Muscle layer of duodenum (tissue), 2 donors: ENCODE data around the gene FMOD.

Experiments used
- H3K27ac ChIP-seq: one replicate; pipeline ENCODE4 v1.7.0; 2013; ENCODE audit warnings: mild to moderate bottlenecking, low read length
- H3K27me3 ChIP-seq: one replicate; pipeline ENCODE4 v1.7.0; 2013; ENCODE audit warnings: low read depth, mild to moderate bottlenecking, control low read depth, low read length
- H3K36me3 ChIP-seq, 2 donors: one replicate each; pipeline ENCODE4 v1.7.0; 2013; ENCODE audit warnings: low read length in 2 of 2, control low read depth in 1 of 2, mild to moderate bottlenecking in 1 of 2; ENCODE audit not compliant: insufficient read depth in 2 of 2, control insufficient read depth in 1 of 2
- H3K4me1 ChIP-seq, 2 donors: one replicate each; pipeline ENCODE4 v1.7.0; 2013; ENCODE audit warnings: low read length in 2 of 2, mild to moderate bottlenecking in 2 of 2, control low read depth in 1 of 2, moderate library complexity in 1 of 2; ENCODE audit not compliant: insufficient read depth in 2 of 2, control insufficient read depth in 1 of 2
- H3K4me3 ChIP-seq, 2 donors: one replicate each; pipeline ENCODE4 v1.7.0; 2013; ENCODE audit warnings: low read length in 2 of 2, low read depth in 1 of 2, mild to moderate bottlenecking in 1 of 2
- H3K9me3 ChIP-seq, 2 donors: one replicate each; pipeline ENCODE4 v1.7.0; 2013; ENCODE audit warnings: low read length in 2 of 2, control low read depth in 1 of 2, mild to moderate bottlenecking in 1 of 2; ENCODE audit not compliant: control insufficient read depth in 1 of 2
- donor health status: healthy.

Gene FMOD

DNA sequence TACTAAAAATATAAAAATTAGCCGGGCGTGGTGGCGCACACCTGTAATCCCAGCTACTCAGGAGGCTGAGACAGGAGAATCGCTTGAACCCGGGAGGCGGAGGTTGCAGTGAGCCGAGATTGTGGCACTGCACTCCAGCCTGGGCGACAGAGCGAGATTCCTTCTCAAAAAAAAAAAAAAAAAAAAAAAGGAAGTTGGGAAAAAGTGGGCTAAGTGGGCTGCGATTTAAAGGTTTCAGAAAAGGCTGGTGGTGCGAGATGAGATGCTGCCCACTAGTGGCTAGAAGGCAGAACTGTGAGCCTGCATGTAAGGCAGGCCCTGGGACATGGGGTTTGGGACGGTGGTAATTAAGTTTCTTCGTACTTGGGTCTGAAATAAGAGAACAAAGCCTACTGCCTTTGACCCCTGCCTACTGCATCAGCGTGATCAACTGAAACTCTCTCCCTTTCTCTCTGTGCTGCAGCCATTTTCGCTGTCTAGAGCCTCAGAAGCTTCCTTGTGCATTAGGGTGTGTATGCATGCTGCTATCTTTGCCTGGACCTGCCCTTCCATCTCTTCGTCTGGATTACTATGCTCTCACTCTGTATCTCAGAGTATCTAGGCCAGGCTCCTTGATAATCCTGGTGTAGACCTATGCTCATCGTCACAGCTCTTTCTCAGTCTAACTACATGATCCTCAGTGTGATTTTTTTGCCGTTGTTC, 12.4 kb downstream of the FMOD start:
- Histone ChIP-seq H3K4me3 (no peak overlapping the region), H3K9me3 (no peaks in the 10 kb centered on the region), H3K27ac (no peak overlapping the region), H3K36me3 (peaks cover 0 to 10% of the 10 kb centered on the region in 2 donors), H3K4me1 (peaks cover 6 to 9% of the 10 kb centered on the region in 2 donors), H3K27me3 (no peaks in the 10 kb centered on the region)

DNA sequence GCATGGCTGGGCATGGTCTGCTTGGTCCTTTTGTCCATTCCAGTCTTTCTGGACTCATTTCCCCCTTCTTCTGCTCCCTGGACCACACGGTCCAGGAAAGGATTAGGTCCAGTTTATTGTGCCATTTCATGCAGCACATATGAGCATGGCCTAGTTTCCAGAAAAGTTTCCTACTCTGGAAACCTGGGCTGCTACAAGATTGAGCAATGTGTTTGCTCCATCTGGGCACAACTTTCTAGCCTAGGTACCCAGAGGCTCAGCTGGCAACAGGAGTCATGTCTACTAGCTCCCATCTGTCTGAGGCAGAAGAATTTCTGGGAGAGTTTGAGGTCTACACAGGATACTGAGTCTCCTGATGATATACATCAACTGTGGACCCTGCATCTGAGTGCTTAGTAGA, 14.8 kb downstream of the FMOD start:
- Histone ChIP-seq H3K9me3 (no peaks in the 10 kb centered on the region), H3K27ac (no peak overlapping the region), H3K27me3 (no peaks in the 10 kb centered on the region), H3K4me3 (no peak overlapping the region), H3K36me3 (peaks cover 0 to 6% of the 10 kb centered on the region in 2 donors), H3K4me1 (no peaks in the 10 kb centered on the region)

DNA sequence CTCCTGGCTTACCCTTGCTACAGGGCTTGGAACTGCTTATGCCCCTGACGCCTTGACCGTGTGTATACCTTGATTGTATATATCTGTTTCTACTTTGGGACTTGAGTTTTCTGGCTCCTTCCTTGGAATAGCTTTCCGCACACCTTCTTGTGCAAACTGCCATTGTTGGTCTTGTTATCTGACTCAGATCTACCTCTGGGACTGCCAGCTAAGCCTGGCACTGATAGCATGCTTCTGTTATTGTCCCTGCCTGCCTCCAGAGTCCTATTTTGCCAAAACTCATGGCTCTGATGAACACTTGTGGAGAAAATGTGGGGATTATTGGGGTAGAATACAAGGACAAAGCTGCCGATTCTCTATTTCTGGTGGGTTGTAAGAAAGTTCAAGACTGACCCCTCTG, 15.4 kb downstream of the FMOD start:
- H3K27ac ChIP-seq: no peak overlapping the region
- no peaks in the 10 kb centered on the region for H3K4me1 ChIP-seq
- H3K4me3 ChIP-seq: no peak overlapping the region

DNA sequence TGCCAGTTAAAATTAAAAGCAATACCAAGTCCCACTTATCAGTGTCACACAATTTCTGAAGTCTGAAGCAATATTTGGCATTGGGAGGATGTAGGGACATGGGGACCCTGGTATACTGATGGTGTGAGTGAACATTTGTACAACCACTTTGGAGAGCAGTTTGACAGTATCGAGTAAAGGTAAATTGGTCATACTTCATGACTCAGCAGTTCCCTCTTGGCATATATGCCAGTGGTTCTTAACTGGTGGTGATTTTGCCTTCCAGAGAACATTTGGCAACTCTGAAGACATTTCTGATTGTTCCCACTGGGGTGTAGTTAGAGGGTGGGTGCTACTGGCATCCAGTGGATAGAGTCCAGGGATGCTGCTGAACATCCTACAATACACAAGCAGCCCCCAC, 19.7 kb downstream of the FMOD start:
- Histone ChIP-seq H3K27ac (no peak overlapping the region), H3K9me3 (no peaks in the 10 kb centered on the region), H3K27me3 (no peaks in the 10 kb centered on the region), H3K4me1 (peaks cover 6 to 12% of the 10 kb centered on the region in 2 donors), H3K4me3 (no peak overlapping the region), H3K36me3 (no peaks in the 10 kb centered on the region)

More for the DNA sequence above, 15.4 kb downstream of the FMOD start:
- H3K36me3 ChIP-seq: no peaks in the 10 kb centered on the region
- no peaks in the 10 kb centered on the region for H3K27me3 ChIP-seq
- H3K9me3 ChIP-seq: no peaks in the 10 kb centered on the region

DNA sequence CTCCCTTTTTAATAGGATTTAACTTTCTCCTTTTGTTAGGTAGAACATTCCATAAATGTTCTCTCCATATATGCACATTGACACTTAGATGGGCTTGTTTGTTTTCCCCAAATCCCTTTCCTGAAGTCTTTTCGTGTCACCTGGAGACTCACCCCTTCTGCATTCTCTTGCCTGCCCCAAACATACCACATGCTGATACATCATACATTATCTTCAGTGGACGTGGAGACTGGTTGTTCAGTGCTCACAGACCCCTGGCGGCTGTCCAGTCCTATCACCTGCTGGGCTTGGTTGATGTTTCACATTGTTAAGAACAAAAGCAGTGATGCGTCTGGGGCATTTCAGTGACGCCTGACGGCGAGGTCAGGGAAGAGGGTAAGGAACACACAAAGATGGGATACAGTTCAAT, 22.2 kb downstream of the FMOD start:
- H3K4me3 ChIP-seq: no peak overlapping the region
- H3K27me3 ChIP-seq: no peaks in the 10 kb centered on the region
- peak overlapping the region; percentile 92 for H3K27ac ChIP-seq

DNA sequence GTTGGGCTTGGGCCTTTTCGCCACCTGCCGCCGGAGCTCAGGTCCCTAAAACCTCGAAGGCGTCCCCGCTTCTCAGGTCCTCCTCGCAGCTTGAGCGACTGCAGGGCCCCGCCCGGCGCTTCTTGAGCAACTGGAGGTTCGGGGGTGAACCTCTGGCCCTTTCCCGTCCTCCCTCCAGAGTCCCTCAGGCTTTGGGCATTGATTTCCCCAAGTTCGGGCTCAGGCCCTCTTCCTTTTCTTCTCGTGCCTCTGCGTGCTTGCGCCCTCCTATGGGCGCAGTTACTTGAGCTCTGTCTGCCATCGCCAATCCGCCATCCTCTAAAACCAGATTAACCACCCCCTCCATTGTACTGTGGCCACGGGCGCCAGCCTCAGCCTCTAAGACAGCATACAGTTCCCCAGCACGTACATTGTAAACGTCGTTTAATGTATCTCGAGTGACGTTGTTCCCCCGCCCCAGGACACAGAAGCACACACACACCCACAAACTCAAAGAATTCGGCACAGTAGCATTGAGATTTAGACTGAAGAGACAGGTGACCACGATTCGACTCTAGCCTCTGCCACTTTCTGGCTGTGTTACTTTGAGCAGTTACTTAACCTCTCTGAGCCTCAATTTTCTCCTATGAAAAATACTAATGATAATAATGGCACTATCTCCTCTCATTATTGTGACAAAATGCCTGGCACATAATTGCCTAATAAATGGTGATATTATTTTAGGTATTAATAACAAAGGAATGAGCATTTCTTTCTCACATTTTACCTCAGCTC, 23.1 kb downstream of the FMOD start:
- Histone ChIP-seq H3K4me3 (peak overlapping the region; percentile 55 to 61), H3K27me3 (no peaks in the 10 kb centered on the region), H3K36me3 (no peaks in the 10 kb centered on the region), H3K27ac (peak overlapping the region; percentile 92), H3K4me1 (peaks cover 28 to 44% of the 10 kb centered on the region in 2 donors), H3K9me3 (no peaks in the 10 kb centered on the region)

More for the DNA sequence above, 22.2 kb downstream of the FMOD start:
- no peaks in the 10 kb centered on the region for H3K9me3 ChIP-seq
- no peaks in the 10 kb centered on the region for H3K36me3 ChIP-seq
- H3K4me1 ChIP-seq: peaks cover 26 to 35% of the 10 kb centered on the region in 2 donors

DNA sequence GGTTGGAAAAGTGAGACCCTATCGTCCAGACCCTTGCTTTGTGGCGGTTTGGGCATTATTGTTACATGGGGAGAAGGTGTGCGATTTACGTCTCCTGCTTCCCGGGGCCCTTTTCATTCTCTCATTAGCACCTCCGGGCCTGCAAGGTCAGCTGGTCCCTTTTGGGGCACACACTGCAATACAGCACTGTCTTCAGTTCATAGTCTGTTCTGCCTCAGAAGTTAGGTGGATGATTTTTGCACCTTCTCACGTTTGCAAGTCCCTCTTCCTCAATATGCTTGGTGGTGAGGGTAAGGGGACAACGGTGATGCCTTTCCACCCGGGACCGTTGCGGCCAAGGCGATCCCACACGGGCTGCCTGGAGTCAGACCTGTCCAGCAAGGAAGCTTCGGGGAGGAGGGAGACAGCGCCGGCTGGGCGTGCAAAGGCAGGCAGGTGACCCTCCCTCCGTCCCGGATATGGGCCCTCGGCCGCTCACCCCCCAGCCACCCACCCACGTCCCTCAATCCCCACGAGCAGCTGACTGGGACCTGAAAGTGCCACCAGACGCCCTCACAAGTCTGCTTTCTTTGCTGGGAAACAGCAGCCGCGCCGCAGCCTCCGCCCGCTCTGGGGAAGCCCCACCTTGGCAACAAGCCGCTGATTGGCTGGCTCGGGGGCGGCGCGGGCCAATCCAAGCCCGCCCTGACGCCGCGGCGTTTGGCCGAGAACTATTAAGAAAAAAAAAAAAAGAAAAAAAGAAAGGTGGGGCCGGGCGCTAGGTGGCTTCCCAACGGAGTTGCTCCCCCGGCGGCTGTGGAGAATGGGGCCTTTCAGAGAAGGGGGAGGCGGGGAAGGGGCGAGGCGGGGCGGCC, 23.9 kb downstream of the FMOD start:
- Histone ChIP-seq H3K4me3 (peak overlapping the region; percentile 57 to 61), H3K9me3 (no peaks in the 10 kb centered on the region), H3K27me3 (no peaks in the 10 kb centered on the region), H3K27ac (peak overlapping the region; percentile 92), H3K36me3 (no peaks in the 10 kb centered on the region), H3K4me1 (peaks cover 28 to 52% of the 10 kb centered on the region in 2 donors)

DNA sequence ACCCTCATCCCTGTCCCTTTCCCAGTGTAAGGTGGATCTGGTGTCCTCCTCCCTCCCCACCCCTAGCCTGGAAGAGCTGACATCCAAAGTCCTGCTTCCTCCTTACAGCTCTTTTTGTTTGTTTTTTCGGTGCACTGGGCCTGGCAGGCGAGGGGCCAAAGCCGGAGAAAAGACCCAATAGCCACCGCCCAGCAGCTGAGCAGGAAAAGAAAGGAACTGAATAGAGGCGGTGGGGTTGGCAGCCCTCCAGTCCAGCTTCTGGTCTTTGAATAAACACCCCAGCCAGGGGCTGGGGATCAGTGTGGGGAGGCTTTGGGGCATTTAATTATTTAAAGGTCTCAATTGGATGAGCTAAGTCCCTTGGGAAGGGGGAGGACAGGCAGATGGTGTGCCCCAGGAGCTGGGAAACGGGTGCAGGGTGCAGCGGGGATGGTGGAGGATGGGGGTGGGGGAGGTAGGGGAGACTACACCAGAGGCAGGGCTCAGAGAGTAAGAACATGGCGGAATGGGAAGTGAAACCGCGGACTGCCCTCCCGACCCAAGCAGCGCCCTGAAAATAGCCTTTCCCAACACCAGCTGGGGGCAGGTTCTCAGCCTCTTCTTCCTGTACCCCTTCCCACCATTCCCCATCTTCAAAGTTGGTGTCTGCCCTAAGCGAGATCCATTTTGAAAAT, 25.4 kb downstream of the FMOD start:
- Histone ChIP-seq H3K4me1 (peaks cover 38 to 60% of the 10 kb centered on the region in 2 donors), H3K4me3 (peak overlapping the region in 1 of 2 donors; percentile 5), H3K27me3 (no peaks in the 10 kb centered on the region), H3K36me3 (no peaks in the 10 kb centered on the region), H3K27ac (peak overlapping the region; percentile 86), H3K9me3 (no peaks in the 10 kb centered on the region)

DNA sequence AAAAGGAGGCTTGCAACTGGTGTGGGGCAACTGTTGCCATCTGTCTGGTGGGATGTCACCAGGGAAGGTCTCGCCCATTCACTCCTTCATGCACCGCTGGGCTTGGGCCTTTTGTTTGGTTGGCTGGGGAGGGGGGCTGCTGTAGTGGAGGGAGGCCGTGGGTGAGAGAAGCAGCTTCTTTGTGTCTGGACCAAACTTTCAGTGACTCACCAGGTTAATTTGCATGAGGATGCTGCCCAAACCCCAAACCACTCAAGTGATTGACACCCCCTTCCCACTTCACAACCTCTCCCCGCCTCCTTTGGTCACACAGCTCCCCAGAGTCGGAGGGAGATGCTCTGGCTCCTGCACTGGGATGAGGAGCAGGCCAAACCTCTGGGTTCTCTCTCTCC, 25.9 kb downstream of the FMOD start:
- Histone ChIP-seq H3K4me3 (peak overlapping the region in 1 of 2 donors; percentile 5), H3K27ac (peak overlapping the region; percentile 86), H3K36me3 (no peaks in the 10 kb centered on the region), H3K4me1 (peaks cover 38 to 62% of the 10 kb centered on the region in 2 donors), H3K9me3 (no peaks in the 10 kb centered on the region), H3K27me3 (no peaks in the 10 kb centered on the region)

DNA sequence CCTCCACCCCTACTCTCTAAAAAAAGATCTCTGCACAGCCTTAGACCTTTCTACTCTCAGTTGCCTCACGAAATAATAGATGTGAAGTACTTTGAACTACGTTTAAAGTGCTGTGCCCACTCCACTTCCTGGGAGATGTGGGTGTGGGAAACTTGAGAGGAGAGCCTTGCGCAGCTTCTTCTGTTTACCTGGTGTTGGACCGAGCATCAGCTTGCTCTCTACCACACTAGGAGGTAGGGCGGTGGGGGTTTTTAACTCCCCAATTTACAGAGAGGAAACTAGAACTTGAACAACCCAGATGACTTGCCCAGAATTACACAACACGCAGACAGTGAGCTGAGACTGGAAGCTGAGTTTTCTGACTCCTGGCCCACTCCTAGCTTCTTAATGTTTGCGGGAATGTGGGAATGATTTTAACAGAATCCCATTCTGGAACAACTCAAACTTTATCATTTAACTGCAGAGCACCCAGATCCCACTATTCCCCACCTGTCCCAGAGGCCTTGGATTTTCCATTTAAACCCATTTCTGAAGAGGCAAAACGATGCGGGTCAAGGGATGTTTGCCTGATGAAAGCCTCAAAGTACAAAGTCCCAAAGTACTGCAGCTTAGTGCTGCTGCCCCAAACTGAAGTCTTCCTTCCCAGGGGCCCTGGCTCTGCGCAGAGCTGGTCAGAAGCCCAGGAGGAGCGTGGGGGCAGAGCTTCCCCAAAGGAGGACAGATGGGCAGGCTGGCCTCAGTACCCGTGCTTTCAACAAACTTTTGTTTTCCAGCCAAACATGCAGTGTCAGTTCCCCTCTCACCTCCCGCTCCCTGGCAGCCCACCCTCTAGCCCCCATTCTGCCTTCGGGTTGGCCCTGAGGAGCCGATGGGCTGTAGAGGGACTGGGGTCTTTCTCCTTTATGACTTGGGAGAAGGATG, 26.6 kb downstream of the FMOD start:
- H3K4me1 ChIP-seq: peaks cover 38 to 62% of the 10 kb centered on the region in 2 donors
- no peaks in the 10 kb centered on the region for H3K9me3 ChIP-seq
- H3K27ac ChIP-seq: peak overlapping the region; percentile 67
- H3K36me3 ChIP-seq: no peaks in the 10 kb centered on the region
- H3K27me3 ChIP-seq: no peaks in the 10 kb centered on the region
- H3K4me3 ChIP-seq: no peak overlapping the region
